Measurements from ENCODE around the gene KCNIP1. TPM values are rescaled to one million over a fixed set of nuclear protein-coding genes. Genes with fewer than 3 reads are reported as not detected.
"Not testable (repeated sequence)": the region's sequence is repeated elsewhere in the genome, so short reads cannot be mapped to it uniquely, and the experiment has no call there.

The KCNIP1 gene
- total RNA-seq, 2 donors from 2014 or later = not detected

DNA sequence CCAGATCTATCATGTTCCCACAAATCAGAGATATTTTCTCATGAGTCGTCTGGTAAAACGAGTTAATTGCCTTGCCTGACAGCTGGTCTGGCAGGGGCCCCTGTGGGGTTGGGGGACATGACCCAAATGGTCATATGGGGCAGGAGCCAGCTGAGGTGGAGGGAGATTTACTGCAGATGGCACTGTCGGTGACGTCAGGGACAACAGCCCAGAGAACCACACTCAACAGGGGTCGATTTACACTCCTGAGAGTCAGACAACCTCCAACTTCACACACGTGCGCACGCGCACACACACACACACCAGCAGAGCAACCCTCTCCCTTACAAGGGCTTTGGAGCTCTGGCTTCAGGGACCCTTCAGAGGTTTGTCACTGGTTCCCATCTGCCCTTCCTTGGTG lies 256.3 kb downstream of the KCNIP1 start:
- Mint-ChIP-seq H3K9me3 (no peaks in the 10 kb centered on the region), H3K4me3 (no peak overlapping the region), H3K36me3 (ENCODE audit: low read depth) (peaks cover 1% of the 10 kb centered on the region), H3K4me1 (peaks cover 27% of the 10 kb centered on the region), H3K27me3 (ENCODE audit: insufficient read depth) (peaks cover 29% of the 10 kb centered on the region), H3K27ac (peak overlapping the region; percentile 64)
- 88 to 96% methylated on average over 2 to 9 of the region's 9 CpGs for WGBS, 2 experiments (ENCODE audit: insufficient coverage in 1 of 2, insufficient read length in 1 of 2)
- TF ChIP-seq, protein P1, sequence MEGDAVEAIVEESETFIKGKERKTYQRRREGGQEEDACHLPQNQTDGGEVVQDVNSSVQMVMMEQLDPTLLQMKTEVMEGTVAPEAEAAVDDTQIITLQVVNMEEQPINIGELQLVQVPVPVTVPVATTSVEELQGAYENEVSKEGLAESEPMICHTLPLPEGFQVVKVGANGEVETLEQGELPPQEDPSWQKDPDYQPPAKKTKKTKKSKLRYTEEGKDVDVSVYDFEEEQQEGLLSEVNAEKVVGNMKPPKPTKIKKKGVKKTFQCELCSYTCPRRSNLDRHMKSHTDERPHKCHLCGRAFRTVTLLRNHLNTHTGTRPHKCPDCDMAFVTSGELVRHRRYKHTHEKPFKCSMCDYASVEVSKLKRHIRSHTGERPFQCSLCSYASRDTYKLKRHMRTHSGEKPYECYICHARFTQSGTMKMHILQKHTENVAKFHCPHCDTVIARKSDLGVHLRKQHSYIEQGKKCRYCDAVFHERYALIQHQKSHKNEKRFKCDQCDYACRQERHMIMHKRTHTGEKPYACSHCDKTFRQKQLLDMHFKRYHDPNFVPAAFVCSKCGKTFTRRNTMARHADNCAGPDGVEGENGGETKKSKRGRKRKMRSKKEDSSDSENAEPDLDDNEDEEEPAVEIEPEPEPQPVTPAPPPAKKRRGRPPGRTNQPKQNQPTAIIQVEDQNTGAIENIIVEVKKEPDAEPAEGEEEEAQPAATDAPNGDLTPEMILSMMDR (conservative IDR thresholded peaks at IDR 0.05) = no peak
- Histone ChIP-seq H3K27me3 (ENCODE audit: control insufficient read depth, insufficient read depth, low read length, poor library complexity, severe bottlenecking) (no peaks in the 10 kb centered on the region), H3K9ac (ENCODE audit: extremely low read depth, low read length, poor library complexity, severe bottlenecking) (no peak overlapping the region), H3K9me3 (ENCODE audit: control insufficient read depth, low read length) (no peaks in the 10 kb centered on the region), H3K27ac (ENCODE audit: low read depth, low read length) (no peak overlapping the region), H3K4me1 (ENCODE audit: control insufficient read depth, insufficient read depth, low read length) (no peaks in the 10 kb centered on the region), H3K36me3 (ENCODE audit: control insufficient read depth, insufficient read depth, low read length) (no peaks in the 10 kb centered on the region), H3K4me3 (ENCODE audit: low read length) (no peak overlapping the region)
- DNase-seq = no peak

DNA sequence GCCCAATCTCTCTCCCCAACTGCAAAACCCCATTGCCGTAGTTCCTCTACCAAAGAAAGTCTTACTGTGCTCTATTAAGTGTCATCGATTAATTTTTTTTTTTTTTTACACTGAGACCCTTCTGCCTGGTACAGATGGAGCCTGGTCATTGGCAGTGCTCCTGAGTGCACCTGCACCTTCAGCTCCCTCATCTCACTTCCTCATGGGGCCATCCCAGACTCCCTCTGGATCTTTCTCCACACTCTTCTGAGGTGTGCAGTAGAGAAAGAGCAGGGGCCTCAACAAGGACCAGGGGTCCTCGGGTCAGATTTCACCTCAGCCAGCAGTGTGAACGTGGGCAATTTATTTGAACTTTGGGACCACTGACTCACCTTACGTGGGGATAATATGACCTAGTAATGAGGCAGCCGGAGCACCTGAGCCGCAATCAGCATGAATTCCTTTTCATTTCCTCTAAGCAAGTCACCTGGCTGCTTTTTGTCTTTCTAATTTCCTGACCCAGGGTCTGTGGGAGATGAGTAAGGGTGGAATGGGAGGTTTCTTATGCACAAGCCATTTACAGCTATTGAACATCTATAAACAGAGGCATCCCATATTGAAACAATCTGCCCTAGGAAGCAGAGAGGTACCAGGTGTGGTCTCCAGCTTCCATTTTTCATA lies 257.4 kb downstream of the KCNIP1 start:
- H3K27me3 ChIP-seq (ENCODE audit: control insufficient read depth, insufficient read depth, low read length, poor library complexity, severe bottlenecking) = no peaks in the 10 kb centered on the region
- Mint-ChIP-seq H3K4me1 (peaks cover 27% of the 10 kb centered on the region), H3K36me3 (ENCODE audit: low read depth) (no peaks in the 10 kb centered on the region), H3K9me3 (no peaks in the 10 kb centered on the region), H3K4me3 (no peak overlapping the region), H3K27me3 (ENCODE audit: insufficient read depth) (peaks cover 29% of the 10 kb centered on the region), H3K27ac (peak overlapping the region; percentile 64)
- WGBS, 2 experiments (ENCODE audit: insufficient coverage in 1 of 2, insufficient read length in 1 of 2) = 78 to 84% methylated on average over 5 to 7 of the region's 7 CpGs
- no peaks in the 10 kb centered on the region for H3K36me3 ChIP-seq (ENCODE audit: control insufficient read depth, insufficient read depth, low read length)
- no peaks in the 10 kb centered on the region for H3K9me3 ChIP-seq (ENCODE audit: control insufficient read depth, low read length)
- H3K4me1 ChIP-seq (ENCODE audit: control insufficient read depth, insufficient read depth, low read length) = no peaks in the 10 kb centered on the region
- H3K9ac ChIP-seq (ENCODE audit: extremely low read depth, low read length, poor library complexity, severe bottlenecking) = no peak overlapping the region
- TF ChIP-seq, protein P1 (conservative IDR thresholded peaks at IDR 0.05) = no peak
- H3K4me3 ChIP-seq (ENCODE audit: low read length) = no peak overlapping the region
- DNase-seq = peak; percentile 63
- no peak overlapping the region for H3K27ac ChIP-seq (ENCODE audit: low read depth, low read length)

DNA sequence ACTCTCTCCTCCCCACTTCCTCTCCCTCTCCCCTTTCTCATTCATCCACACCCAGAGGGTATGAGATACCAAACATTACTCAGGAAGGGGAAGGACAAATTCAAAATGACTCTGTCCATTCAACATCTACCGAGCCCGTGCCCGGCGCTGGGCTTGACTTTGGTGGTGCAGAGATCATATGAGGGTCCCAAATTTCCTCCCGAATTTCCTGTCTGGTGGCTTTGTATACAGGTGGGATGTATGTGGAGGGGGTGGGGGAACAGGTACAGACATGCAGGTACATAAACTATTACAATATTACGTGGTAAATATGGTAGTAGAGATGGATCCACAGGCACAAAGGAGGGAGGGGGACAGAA lies 257.9 kb downstream of the KCNIP1 start:
- no peaks in the 10 kb centered on the region for H3K36me3 Mint-ChIP-seq (ENCODE audit: low read depth)
- peaks cover 29% of the 10 kb centered on the region for H3K27me3 Mint-ChIP-seq (ENCODE audit: insufficient read depth)
- no peak overlapping the region for H3K27ac ChIP-seq (ENCODE audit: low read depth, low read length)
- H3K9me3 Mint-ChIP-seq = no peaks in the 10 kb centered on the region
- H3K9ac ChIP-seq (ENCODE audit: extremely low read depth, low read length, poor library complexity, severe bottlenecking) = no peak overlapping the region
- WGBS, 2 experiments (ENCODE audit: insufficient coverage in 1 of 2, insufficient read length in 1 of 2) = 82 to 93% methylated on average over 3 to 6 of the region's 6 CpGs
- no peak overlapping the region for H3K27ac Mint-ChIP-seq
- H3K4me3 ChIP-seq (ENCODE audit: low read length) = no peak overlapping the region
- H3K4me1 ChIP-seq (ENCODE audit: control insufficient read depth, insufficient read depth, low read length) = no peaks in the 10 kb centered on the region
- no peak overlapping the region for H3K4me3 Mint-ChIP-seq
- H3K9me3 ChIP-seq (ENCODE audit: control insufficient read depth, low read length) = no peaks in the 10 kb centered on the region
- H3K27me3 ChIP-seq (ENCODE audit: control insufficient read depth, insufficient read depth, low read length, poor library complexity, severe bottlenecking) = no peaks in the 10 kb centered on the region
- peak; percentile 57 for DNase-seq
- TF ChIP-seq, protein P1 (conservative IDR thresholded peaks at IDR 0.05) = no peak
- peaks cover 26% of the 10 kb centered on the region for H3K4me1 Mint-ChIP-seq
- no peaks in the 10 kb centered on the region for H3K36me3 ChIP-seq (ENCODE audit: control insufficient read depth, insufficient read depth, low read length)

DNA sequence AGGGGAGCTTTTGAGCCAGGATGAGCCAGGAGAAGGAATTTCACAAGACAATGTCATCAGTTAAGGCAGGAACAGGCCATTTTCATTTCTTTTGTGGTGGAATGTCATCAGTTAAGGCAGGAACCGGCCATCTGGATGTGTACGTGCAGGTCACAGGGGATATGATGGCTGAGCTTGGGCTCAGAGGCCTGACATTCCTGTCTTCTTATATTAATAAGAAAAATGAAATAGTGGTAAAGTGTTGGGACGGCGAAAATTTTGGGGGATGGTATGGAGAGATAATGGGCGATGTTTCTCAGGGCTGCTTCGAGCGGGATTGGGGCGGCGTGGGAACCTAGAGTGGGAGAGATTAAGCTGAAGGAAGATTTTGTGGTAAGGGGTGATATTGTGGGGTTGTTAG lies 258.5 kb downstream of the KCNIP1 start:
- H3K4me1 ChIP-seq (ENCODE audit: control insufficient read depth, insufficient read depth, low read length); H3K4me3 ChIP-seq (ENCODE audit: low read length); H3K27me3 ChIP-seq (ENCODE audit: control insufficient read depth, insufficient read depth, low read length, poor library complexity, severe bottlenecking); H3K27ac Mint-ChIP-seq; H3K4me3 Mint-ChIP-seq; H3K27ac ChIP-seq (ENCODE audit: low read depth, low read length); H3K9me3 ChIP-seq (ENCODE audit: control insufficient read depth, low read length); H3K9ac ChIP-seq (ENCODE audit: extremely low read depth, low read length, poor library complexity, severe bottlenecking); H3K36me3 Mint-ChIP-seq (ENCODE audit: low read depth); DNase-seq; H3K9me3 Mint-ChIP-seq; H3K36me3 ChIP-seq (ENCODE audit: control insufficient read depth, insufficient read depth, low read length): not testable (repeated sequence)
- WGBS, 2 experiments (ENCODE audit: insufficient coverage in 1 of 2, insufficient read length in 1 of 2) = 91% methylated on average over 7 of the region's 9 CpGs; no CpG with 5 or more reads in 1 of the 2 experiments
- Mint-ChIP-seq H3K27me3 (ENCODE audit: insufficient read depth) (peaks cover 29% of the 10 kb centered on the region), H3K4me1 (peaks cover 20% of the 10 kb centered on the region)

DNA sequence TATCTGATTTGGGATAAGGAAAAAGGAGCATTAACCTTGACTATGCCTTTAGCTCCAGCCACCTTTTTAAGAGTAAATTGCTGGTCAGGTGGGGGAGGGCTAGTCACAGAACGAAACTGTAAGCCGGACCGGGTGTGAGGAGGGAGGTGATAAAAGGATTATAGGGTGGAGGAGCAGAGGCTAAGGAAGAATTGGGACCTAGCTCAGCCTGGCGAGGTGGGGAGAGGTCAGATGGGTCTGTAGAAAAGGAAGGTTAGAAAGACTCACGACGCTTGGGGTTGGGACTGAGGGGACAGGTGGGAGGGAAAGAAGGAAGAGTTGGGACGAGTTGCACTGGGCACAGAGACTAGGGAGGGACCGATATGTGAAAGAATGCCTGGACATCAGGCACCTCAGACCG lies 262.0 kb downstream of the KCNIP1 start:
- H3K9me3 Mint-ChIP-seq; H3K27ac Mint-ChIP-seq; H3K36me3 Mint-ChIP-seq (ENCODE audit: low read depth); H3K9ac ChIP-seq (ENCODE audit: extremely low read depth, low read length, poor library complexity, severe bottlenecking); H3K36me3 ChIP-seq (ENCODE audit: control insufficient read depth, insufficient read depth, low read length); H3K9me3 ChIP-seq (ENCODE audit: control insufficient read depth, low read length); H3K4me3 Mint-ChIP-seq; H3K4me1 ChIP-seq (ENCODE audit: control insufficient read depth, insufficient read depth, low read length); H3K27me3 ChIP-seq (ENCODE audit: control insufficient read depth, insufficient read depth, low read length, poor library complexity, severe bottlenecking); H3K4me1 Mint-ChIP-seq; H3K4me3 ChIP-seq (ENCODE audit: low read length); H3K27ac ChIP-seq (ENCODE audit: low read depth, low read length): not testable (repeated sequence)
- 53 to 55% methylated on average over 7 to 9 of the region's 9 CpGs for WGBS, 2 experiments (ENCODE audit: insufficient coverage in 1 of 2, insufficient read length in 1 of 2)
- peak; percentile 53 for DNase-seq
- H3K27me3 Mint-ChIP-seq (ENCODE audit: insufficient read depth) = peaks cover 31% of the 10 kb centered on the region
